GM20000 (cell line): ENCODE results near the gene ZNF652.
"Not testable (repeated sequence)": the region's sequence is repeated elsewhere in the genome, so short reads cannot be mapped to it uniquely, and the experiment has no call there.

ENCODE experiments used
- DNase-seq: peaks from one replicate; pipeline ENCODE4 v3.0.0; 2012; ENCODE audit warnings: low spot score
- TF ChIP-seq, protein P1 (sequence below): IDR thresholded peaks from 2 replicates; pipeline ENCODE4 v1.5.1; 2012; ENCODE audit warnings: mild to moderate bottlenecking, control low read depth; ENCODE audit errors: extremely low read depth, missing control alignments

Gene ZNF652

DNA sequence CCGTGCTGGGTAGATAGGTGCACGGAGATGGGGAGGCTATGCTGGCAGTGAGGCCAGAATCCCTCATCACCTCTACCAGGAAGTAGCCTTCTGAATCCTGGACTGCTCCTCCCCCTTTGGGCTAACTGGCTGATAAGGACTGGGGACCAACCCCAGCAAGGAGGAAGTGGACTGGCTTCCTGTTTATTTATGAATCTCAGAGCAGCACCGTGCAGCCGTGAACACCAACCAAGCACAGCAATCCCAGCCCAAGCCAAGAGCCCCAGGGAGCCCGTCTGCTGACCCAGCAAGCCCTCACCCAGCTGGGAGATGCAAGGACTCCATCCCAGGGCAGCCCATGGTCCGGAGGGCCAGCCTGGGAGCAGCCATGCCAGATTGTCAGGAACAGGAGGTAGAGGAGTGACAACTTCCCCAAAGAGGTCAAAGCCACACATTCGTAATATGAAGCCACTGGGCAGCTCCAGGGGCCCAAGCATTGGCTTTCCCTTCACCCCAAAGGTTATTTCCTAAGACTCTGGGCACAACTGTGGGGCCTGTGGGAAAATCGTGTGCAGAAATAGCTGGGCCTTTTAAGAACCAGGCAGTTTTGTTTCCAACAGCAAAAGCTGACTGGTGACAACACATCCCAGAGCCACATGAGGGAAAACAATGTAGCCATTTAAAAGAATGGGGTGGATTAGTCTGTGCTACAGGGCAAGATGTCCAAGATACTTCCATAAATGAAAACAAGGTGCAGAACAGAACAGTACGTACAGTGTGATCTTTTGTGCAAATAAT lies 28.7 kb upstream of the ZNF652 start:
- TF ChIP-seq, protein P1, sequence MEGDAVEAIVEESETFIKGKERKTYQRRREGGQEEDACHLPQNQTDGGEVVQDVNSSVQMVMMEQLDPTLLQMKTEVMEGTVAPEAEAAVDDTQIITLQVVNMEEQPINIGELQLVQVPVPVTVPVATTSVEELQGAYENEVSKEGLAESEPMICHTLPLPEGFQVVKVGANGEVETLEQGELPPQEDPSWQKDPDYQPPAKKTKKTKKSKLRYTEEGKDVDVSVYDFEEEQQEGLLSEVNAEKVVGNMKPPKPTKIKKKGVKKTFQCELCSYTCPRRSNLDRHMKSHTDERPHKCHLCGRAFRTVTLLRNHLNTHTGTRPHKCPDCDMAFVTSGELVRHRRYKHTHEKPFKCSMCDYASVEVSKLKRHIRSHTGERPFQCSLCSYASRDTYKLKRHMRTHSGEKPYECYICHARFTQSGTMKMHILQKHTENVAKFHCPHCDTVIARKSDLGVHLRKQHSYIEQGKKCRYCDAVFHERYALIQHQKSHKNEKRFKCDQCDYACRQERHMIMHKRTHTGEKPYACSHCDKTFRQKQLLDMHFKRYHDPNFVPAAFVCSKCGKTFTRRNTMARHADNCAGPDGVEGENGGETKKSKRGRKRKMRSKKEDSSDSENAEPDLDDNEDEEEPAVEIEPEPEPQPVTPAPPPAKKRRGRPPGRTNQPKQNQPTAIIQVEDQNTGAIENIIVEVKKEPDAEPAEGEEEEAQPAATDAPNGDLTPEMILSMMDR, result no peak
- peak; percentile 49 for DNase-seq

DNA sequence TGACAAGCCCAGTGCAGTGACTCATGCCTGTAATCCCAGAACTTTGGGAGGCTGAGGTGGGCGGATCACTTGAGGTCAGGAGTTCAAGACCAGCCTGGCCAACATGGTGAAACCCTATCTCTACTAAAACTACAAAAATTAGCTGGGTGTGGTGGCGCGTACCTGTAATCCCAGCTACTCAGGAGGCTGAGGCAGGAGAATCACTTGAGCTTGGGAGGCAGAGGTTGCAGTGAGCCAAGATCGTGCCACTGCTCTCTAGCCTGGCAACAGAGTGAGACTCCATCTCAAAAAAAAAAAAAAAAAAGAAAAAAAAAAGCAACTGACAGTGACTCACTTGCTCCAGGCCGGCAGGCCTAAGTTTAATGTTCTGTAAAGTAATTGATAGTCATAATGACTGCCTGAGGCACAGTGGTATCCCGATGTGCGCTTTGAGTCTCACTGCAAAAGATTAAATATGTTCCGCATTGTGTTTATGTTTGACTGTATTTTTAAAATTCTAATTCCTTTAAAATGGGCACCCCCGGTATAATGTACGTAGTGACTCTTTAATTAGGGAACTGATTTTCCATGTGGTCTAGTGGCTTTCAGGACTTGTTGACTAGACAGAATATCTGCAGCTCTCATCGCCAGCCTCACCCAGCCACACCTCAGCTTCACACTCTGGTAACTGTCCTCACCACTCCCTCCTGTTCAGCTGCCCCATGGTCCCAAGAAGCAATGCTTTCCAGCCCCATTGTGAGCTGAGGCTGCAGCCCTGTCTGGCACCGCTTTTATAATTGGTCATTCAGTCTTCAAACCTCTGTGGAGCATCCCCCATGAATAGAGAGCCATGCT lies 27.7 kb upstream of the ZNF652 start:
- not testable (repeated sequence) for DNase-seq

DNA sequence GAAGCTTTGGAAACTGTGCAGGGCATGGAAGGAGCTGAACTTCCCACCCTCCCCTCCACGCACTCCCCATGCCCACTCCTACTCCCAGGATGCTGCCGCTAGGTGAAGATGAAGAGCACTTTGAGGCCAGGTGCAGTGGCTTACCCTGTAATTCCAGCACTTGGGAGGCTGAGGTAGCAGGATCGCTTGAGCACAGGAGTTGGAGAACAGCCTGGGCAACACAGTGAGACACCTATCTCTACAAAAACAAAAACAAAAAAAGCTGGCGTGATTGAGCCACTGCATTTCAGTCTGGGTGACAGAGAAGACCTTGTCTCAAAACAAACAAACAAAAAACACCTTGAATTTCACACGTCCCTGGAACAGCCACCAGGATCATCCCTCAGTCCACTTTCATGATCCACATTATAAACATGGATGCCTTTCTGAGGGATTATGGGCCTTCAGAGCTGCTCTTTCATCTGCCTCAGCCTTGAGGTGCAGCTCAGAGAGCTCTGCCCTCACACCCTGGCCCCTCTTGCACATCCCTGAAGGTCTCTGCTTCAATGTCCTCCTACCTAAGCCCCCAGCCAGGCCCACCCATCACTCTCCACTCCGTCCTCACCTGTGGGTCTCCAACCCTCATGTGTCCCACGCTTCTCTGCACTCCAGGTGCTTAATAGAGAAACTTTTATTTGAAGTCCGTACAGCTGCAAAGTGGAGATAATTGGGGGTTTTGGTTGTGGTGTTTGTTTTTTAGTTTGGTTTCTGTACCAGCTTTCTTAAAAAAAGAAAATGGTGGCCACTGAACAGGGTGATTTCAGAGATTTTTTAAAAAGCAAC lies 26.9 kb upstream of the ZNF652 start:
- no peak for DNase-seq
- TF ChIP-seq, protein P1, result no peak

DNA sequence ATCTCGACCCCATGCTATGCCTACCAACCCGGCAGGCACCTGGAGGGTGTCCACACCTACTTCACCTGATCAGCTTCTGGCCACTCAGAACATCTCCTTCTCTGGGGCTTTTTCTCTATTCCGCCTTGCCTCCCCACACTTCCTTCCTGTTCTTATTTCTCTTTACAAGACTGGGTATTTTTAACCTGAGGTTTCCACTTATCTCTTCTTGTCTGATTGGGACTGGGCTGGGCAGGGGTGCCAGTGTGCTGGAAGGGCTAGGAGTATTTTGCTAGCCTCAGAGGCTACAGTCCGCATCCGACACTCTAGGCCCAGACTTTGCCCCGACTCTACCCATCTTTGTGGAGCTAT lies 26.2 kb upstream of the ZNF652 start:
- peak; percentile 36 for DNase-seq
- TF ChIP-seq, protein P1, result no peak

DNA sequence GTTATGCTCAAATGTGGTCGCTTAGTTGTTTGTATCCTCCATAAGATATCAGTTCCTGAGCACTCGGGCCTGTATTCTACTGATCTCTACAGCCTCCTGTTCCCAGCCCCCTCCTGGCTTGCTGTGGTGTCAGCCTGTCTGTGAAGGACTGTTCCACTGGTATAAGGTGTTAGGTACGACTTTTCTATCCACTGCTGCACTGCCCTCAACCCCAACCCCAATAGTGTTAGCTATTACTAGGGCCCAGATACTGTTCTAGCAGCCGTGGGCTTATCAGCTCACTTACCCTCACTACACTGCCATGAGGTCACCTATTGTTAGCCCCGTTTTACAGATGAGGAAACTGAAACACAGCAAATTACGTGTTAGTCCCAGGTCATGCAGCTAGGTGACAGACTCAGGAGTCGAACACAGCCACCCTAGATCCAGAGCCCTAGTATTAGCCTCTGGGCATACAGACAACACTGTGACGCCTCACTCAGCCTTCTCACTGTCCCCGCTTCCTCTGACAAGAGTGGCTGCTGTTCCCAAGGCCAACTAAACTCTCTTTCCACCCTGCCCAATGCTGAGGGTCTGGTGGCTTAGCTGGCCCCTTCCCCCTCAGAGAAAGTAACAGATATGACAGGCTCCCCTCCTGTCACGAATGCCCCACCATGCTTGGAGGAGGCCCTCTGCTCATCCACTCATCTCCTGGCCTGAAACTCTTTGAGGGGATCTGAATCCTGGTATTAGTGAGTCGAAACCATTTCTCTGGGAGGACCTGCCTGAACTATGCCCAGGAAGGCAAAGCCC lies 25.6 kb upstream of the ZNF652 start:
- TF ChIP-seq, protein P1, result no peak
- no peak for DNase-seq

DNA sequence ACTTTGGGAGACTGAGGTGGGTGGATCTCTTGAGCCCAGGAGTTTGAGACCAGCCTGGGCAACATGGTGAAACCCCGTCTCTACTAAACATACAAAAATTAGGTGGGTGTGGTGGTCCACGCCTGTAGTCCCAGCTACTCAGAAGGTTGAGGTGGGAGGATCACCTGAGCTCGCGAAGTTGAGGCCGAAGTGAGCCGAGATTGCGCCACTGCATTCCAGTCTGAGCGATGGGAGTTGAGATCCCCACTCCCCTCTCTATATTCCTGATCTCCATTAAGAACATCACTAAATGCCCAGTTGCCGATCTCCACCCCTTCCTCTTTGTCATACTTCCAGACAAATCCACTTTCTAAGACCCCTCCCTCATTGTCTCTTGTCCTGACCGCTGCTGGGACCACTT lies 24.3 kb upstream of the ZNF652 start:
- DNase-seq, result no peak
- TF ChIP-seq, protein P1, result no peak

DNA sequence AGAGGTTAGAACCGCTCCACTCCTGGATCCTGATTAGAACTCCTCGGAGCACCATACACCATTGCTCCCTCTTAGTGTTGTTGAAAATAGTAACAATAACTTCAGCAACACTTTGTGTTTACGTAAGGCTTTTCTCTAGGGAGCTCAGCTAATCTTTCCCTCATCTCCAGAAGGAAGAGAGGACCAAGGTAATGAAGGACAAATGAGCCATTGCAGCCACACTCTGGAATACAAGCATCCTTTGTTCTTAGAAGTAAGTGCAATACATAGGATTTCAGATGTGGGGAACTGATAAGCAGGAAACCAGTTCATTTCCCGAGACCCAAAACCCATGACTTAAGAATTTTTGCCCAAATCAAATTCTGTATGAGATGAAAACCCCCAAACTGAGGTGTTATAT lies 22.9 kb upstream of the ZNF652 start:
- TF ChIP-seq, protein P1, result no peak

More for the DNA sequence above, 22.9 kb upstream of the ZNF652 start:
- DNase-seq, result no peak
